ENCODE results near the gene SLC2A4RG. TPM values are rescaled to one million over a fixed set of nuclear protein-coding genes. Genes with fewer than 3 reads are reported as not detected.
A peak's percentile ranks its signal among the peaks of the same experiment; 100 is the strongest.

SLC2A4RG gene
- total RNA-seq, 4 donors from 2014 or later, result 41.4 to 67.1 (median 52.7) TPM

DNA sequence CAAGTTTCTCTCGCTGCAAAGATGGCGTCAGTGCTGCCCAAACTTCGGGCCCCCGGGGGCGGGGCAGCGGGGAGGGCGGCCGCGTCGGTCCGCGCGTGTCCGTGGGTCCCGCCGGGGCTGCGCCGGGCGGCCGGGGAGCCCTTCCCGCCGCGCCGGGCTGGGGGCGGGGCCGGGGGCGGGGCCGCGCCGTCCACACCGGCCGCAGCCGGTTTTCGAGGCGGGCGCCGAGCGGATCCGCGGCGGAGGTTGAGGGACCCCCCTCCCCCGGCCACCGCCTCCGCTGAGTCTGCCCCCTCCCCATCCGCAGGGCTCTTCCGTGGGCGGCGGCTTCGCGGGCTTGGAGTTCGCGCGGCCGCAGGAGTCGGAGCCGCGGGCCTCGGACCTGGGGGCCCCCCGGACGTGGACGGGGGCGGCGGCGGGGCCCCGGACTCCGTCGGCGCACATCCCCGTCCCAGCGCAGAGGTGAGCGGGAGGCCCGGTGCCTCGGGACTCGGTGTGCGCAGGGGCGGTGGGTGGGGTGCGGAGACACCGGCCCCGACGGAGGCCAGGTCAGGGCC, 572 bp downstream of the SLC2A4RG start:
- H3K27ac ChIP-seq (replicated peaks in 1 of 4), result peak overlapping the region; percentile 89 to 99 (median 96)
- H3K27me3 ChIP-seq, result no peaks in the 10 kb centered on the region
- H3K9me3 ChIP-seq, result no peaks in the 10 kb centered on the region
- DNase-seq (ENCODE audit: extremely low spot score), result no peak
- H3K36me3 ChIP-seq, result peaks cover 16 to 51% (median 42%) of the 10 kb centered on the region in 4 donors
- peak overlapping the region; percentile 74 to 87 (median 78) for H3K4me3 ChIP-seq
- TF ChIP-seq POLR2A (IDR thresholded peaks at IDR 0.05; ENCODE audit: low read depth) (no peak), EP300 (IDR thresholded peaks at IDR 0.05) (no peak)
- TF ChIP-seq, protein P1, sequence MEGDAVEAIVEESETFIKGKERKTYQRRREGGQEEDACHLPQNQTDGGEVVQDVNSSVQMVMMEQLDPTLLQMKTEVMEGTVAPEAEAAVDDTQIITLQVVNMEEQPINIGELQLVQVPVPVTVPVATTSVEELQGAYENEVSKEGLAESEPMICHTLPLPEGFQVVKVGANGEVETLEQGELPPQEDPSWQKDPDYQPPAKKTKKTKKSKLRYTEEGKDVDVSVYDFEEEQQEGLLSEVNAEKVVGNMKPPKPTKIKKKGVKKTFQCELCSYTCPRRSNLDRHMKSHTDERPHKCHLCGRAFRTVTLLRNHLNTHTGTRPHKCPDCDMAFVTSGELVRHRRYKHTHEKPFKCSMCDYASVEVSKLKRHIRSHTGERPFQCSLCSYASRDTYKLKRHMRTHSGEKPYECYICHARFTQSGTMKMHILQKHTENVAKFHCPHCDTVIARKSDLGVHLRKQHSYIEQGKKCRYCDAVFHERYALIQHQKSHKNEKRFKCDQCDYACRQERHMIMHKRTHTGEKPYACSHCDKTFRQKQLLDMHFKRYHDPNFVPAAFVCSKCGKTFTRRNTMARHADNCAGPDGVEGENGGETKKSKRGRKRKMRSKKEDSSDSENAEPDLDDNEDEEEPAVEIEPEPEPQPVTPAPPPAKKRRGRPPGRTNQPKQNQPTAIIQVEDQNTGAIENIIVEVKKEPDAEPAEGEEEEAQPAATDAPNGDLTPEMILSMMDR (IDR thresholded peaks at IDR 0.05), result no peak
- 0% methylated on average over 18 of the region's 80 CpGs for WGBS
- peaks cover 39 to 64% (median 53%) of the 10 kb centered on the region in 4 donors for H3K4me1 ChIP-seq
- intact Hi-C loops (cut with DNase I), result no loop called here

DNA sequence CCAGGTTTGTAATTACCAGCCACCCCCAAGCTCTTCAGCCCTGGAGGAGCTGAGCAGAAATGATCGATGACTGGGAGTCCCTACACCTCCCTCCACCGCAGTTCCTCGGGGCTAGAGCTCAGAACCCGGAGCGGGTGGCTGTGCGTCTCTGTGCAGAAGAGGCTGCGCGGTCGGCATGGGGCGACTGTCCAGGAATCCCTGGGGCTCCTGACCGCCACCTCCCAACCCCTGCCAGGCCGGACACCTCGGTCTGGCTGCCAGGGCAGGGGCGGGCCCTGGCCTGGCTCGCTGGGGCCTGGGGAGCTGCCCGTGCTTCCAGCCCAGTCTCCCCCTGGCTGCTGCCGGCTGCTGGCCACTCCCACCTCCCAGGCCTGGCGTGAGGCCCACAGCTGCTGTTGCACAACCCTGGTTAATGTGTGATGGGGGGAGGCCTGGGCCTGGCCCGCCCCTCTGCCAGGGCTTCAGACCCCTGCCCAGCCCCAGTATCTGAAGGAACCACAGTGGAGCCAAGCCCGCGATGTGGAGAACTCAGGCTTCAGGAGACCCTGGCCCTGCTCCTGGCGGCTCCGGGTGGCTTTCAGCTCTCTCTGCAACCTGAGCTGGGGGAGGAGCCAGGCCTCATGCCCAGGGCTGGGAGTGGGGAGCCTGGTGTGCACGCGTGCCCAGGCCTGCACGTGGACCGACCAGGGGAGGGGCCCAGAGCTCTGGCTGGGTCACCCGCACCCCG, 1.2 kb downstream of the SLC2A4RG start:
- TF ChIP-seq EP300 (IDR thresholded peaks at IDR 0.05) (no peak), POLR2AphosphoS5 (IDR thresholded peaks at IDR 0.05) (peak; percentile 79 to 84), POLR2A (IDR thresholded peaks at IDR 0.05; ENCODE audit: low read depth) (no peak)
- TF ChIP-seq, protein P1 (IDR thresholded peaks at IDR 0.05), result peak; percentile 10 to 41 (median 31)
- Histone ChIP-seq H3K4me3 (peak overlapping the region; percentile 74 to 87 (median 78)), H3K36me3 (peaks cover 12 to 48% (median 39%) of the 10 kb centered on the region in 4 donors), H3K27me3 (no peaks in the 10 kb centered on the region), H3K27ac (replicated peaks in 1 of 4) (peak overlapping the region; percentile 89 to 99 (median 96)), H3K4me1 (peaks cover 39 to 64% (median 53%) of the 10 kb centered on the region in 4 donors), H3K9me3 (no peaks in the 10 kb centered on the region)
- intact Hi-C loops (cut with DNase I), result no loop called here
- 9% methylated on average over 10 of the region's 29 CpGs for WGBS
- DNase-seq (ENCODE audit: extremely low spot score), result peak; percentile 97

DNA sequence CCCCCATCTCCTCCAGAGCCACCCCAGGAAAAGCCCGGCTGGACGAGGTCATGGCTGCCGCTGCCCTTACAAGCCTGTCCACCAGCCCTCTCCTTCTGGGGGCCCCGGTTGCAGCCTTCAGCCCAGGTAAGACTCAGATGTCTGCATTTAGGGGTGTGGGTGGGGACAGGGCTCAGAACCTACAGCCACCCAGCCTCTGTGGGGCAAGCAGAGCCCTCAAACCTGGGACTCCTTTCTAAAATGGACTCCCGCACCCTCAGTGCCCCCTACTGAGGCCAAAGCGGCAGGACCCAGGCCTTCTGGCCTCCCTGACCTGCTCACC, 1.7 kb downstream of the SLC2A4RG start:
- no peaks in the 10 kb centered on the region for H3K27me3 ChIP-seq
- intact Hi-C loops (cut with DNase I), result no loop called here
- peak overlapping the region; percentile 74 to 87 (median 78) for H3K4me3 ChIP-seq
- peak overlapping the region; percentile 89 to 99 (median 96) for H3K27ac ChIP-seq (replicated peaks in 1 of 4)
- TF ChIP-seq EP300 (IDR thresholded peaks at IDR 0.05), result no peak
- no peak for TF ChIP-seq POLR2A (IDR thresholded peaks at IDR 0.05; ENCODE audit: low read depth)
- TF ChIP-seq POLR2AphosphoS5 (IDR thresholded peaks at IDR 0.05), result no peak
- TF ChIP-seq, protein P1 (IDR thresholded peaks at IDR 0.05), result no peak
- peaks cover 12 to 48% (median 40%) of the 10 kb centered on the region in 4 donors for H3K36me3 ChIP-seq
- 25% methylated on average over 5 of the region's 6 CpGs for WGBS
- no peaks in the 10 kb centered on the region for H3K9me3 ChIP-seq
- peaks cover 39 to 60% (median 53%) of the 10 kb centered on the region in 4 donors for H3K4me1 ChIP-seq
- DNase-seq (ENCODE audit: extremely low spot score), result no peak

DNA sequence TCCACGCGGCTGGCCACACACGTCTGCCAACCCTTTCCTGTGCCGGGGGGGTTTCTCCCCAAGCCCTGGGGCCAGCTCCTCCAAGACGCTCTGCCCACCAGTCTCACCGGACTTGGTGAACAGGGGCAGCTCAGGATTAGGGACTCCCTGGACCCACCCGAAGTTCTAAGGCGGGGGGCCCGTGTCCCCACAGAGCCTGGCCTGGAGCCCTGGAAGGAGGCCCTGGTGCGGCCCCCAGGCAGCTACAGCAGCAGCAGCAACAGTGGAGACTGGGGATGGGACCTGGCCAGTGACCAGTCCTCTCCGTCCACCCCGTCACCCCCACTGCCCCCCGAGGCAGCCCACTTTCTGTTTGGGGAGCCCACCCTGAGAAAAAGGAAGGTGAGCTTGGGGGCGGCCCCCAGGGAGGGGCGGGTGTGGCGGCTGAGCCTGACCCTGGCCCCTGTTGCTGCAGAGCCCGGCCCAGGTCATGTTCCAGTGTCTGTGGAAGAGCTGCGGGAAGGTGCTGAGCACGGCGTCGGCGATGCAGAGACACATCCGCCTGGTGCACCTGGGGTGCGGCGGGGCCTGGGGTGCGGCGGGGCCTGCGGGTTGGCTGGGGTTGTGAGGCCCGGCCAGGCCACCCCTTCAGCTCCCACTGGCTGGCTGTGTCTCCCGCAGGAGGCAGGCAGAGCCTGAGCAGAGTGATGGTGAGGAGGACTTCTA, 2.3 kb downstream of the SLC2A4RG start:
- TF ChIP-seq, protein P1 (IDR thresholded peaks at IDR 0.05), result no peak
- TF ChIP-seq POLR2A (IDR thresholded peaks at IDR 0.05; ENCODE audit: low read depth) (no peak), POLR2AphosphoS5 (IDR thresholded peaks at IDR 0.05) (no peak), EP300 (IDR thresholded peaks at IDR 0.05) (no peak)
- intact Hi-C loops (cut with DNase I), result no loop called here
- H3K27me3 ChIP-seq, result no peaks in the 10 kb centered on the region
- H3K4me3 ChIP-seq, result peak overlapping the region in 3 of 4 donors; percentile 74 to 79 (median 77)
- WGBS, result 79% methylated on average over 24 of the region's 30 CpGs
- no peak for DNase-seq (ENCODE audit: extremely low spot score)
- H3K36me3 ChIP-seq, result peaks cover 12 to 50% (median 42%) of the 10 kb centered on the region in 4 donors
- no peaks in the 10 kb centered on the region for H3K9me3 ChIP-seq
- H3K27ac ChIP-seq (replicated peaks in 1 of 4), result peak overlapping the region; percentile 89 to 99 (median 96)
- peaks cover 39 to 56% (median 51%) of the 10 kb centered on the region in 4 donors for H3K4me1 ChIP-seq
